HG03457 (cell line): ENCODE data around the gene ZNF74.

Source experiments
- ATAC-seq: cut with Tn5 transposase; IDR thresholded peaks from one replicate; pipeline ENCODE4 v1.9.1; 2021; ENCODE audit warnings: moderate number of reproducible peaks; ENCODE audit not compliant: unreplicated experiment

Gene ZNF74

GRCh38 chr22:20430720-20431510, 37.0 kb downstream of the ZNF74 start:
- no peak for ATAC-seq

DNA sequence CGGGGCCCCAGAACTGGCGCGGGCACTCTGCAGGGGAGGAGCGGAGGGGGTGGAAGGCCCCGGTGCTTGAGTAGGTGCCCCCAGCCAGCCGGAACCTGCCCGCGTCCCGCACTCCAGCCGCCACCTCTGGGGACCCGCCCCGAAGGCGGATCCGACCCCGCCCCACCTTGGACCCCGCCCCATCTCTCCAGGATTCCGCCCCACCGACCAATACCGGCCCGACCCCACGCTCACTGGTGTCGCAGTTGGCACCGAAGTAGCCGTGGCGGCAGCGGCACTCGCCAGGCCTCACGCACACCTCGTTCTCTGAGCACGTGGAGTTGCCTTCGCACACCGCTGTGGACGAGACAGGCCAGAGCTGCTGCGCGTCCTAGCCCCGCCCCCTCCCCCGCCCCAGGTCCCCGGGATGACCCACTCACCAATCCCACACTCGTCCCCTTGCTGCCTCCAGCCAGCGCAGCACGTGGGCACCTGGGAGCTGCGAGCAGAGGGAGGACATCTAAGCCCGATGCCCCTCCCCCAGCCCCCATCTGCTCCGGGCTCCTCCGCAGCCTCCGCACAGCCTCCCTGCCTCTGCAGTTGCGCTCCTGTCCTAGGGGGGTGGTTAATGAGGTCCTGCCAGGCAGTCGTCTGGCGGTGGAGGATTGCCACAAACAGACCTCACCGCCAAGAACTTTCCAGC, 37.7 kb downstream of the ZNF74 start:
- no peak for ATAC-seq

- no peak for ATAC-seq
Observed at GRCh38 chr22:20432244-20432686, 38.3 kb downstream of the ZNF74 start.

DNA sequence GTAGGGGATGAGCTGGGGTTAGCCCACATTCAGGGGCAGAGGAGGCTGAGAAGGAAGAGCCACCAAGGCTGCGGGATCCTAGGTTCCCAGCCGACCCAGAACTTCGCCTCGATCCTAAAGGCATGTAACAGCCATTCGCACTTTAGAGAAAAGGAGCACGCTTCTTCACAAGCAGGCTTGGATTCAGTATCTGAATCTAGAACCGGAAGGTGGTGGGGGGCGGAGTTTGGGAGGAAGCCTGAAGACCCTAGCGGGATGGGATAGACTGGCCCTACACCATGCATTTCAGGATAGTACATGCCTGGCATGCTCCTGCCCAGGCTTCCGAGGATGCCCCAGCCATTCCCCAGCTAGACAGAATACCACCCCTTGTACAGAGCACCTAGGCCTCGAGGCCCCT, 39.2 kb downstream of the ZNF74 start:
- no peak for ATAC-seq

DNA sequence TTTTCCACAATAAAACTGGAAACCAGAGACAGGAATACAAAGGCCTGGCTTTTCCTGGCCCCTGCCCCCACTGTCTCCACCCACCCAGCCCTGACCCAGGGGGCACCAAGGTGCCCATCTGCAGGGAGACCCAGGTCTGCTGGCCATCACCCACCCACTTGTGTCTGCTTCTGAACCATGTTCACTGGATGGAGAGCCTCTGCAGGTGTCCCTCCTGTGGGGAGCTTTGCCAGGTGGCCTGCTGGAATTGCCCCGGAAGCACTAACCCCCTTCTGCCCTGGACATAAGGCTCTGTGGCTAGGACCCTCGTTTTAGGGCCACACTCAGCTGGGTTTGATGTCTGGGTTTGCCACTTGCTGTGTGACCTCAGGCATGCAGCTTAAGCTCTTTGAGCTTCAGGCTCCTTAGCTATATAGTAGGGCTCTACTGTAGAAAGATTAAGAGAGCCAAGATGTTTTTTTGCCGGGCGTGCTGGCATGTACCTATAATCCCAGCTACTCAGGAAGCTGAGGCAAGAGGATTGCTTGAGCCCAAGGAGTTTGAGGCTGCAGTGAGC, 39.8 kb downstream of the ZNF74 start:
- no peak for ATAC-seq

- no peak for ATAC-seq
Observed at GRCh38 chr22:20434264-20434751, 40.4 kb downstream of the ZNF74 start.

GRCh38 chr22:20434773-20435172, 40.8 kb downstream of the ZNF74 start:
- ATAC-seq = no peak

GRCh38 chr22:20435436-20436306, 41.7 kb downstream of the ZNF74 start:
- no peak for ATAC-seq

DNA sequence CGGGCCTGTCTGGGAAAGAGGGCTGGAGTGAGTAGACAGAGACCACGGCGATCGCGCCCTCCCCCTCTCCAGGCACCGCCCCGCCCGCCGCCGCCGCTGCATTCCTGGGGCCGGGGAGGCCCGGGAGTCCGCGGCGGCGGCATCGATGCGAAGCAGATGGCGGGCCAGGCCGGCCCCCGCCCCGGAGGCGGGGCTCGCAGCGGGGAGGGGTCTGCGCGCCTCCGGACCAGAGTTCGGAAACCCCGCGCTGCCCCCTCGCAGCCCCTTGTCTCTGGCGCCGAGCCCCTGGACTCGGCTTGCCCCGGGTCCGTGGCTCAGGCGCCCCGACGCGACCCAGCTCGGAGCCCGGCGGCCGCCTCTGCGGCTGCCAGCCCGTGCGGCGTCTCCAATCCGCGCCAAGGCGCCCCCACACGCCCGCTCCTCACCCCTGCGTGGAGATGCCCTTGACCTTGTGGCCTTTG, 42.4 kb downstream of the ZNF74 start:
- ATAC-seq = no peak

DNA sequence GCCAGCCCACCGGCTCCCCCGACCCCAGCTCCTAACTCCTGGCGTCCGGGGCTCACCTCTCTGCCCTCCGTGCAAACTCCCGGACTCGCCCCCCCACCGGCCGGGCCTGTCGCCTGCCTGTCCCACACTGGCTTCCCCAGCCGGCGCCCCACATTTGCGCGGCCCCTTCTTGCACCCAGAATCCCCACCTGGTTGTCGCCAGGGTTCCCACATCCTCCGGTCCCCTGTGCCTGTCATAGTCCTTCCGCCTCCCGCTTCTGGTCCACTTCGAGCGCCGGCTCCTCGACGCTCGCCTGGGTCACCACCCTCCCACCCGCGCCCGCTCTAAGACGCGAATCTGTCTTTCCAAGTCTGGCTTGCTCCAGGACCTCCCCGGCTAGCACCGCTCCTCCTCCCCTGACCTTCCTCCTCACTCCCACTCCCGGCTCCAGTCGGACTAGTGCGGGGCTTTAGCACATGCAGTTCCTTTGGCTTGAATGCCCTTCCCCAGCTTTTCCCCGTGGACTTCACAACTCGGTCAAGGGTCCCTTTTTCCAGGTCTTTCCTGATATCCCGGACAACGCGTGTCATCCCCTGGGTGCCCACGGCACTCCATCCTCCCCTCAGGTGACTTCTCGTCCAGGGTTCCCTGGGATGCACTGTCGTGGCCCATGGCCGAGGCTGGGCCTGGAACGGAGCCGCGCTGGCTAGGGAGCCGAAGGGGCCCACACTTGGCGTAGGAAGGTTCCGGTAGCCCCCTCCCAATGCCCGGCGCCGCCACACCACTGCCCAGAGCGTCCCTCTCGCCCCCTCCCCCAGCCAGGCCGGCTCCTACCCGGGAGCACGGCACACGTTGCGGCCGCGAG, 43.0 kb downstream of the ZNF74 start:
- ATAC-seq = no peak

GRCh38 chr22:20437613-20438426, 43.9 kb downstream of the ZNF74 start, which contains the start of gene SCARF2:
Gene SCARF2, minus strand, starts transcription at chr22:20437825. Its CDS starts 71 bp downstream, at chr22:20437754.
- no peak for ATAC-seq

DNA sequence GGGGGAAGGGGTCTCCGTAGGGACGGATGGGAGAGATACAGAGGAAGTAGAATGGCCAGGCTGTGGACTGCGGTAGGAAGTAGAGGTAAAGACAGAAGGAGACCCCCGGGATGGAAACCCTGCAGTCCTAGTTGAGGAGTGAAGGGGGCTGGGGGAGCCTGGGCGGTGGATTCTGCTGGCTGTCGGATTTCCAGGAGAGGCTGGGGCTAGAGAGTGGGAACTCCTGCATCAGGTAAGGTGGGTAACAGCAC, 44.4 kb downstream of the ZNF74 start:
- ATAC-seq = no peak

DNA sequence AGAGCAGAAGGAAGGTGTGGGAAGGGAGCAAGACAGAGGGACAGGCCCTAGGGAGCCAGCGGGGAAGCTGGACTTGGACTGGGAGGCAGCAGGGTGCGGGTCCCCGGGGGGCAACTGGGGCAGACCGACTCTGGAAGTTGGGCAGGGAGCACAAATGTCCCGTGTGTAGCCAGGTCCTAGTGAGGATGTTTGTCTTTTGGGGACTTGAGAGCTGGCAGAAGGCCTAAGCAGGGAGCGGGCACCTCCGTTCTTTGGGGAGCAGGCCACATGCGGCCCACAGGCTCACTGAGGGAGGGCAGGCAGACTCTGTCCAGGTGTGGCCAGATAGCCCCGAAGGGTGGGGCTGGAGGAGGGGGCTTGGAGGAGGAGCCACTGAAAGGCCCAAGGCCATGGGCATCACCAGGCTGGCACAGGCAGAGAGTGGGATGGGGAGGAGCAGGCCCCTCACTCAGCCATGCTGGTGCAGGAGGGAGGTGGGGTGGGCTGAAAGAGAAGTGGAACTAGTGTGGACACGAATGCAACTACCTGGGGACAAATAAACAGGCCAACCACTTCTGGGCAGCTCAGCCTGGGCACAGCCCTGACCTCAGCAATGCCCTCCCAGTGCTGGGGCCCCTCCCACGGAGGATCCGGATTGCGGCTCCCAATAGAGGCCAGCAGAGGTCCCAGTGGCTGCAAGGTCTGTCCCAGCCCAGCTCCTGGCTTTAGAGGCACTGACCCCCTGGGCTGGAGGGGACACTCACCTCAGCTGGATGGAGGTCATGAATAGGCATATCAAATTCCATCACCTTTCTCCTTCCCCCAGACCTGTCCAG, 44.9 kb downstream of the ZNF74 start:
- no peak for ATAC-seq

DNA sequence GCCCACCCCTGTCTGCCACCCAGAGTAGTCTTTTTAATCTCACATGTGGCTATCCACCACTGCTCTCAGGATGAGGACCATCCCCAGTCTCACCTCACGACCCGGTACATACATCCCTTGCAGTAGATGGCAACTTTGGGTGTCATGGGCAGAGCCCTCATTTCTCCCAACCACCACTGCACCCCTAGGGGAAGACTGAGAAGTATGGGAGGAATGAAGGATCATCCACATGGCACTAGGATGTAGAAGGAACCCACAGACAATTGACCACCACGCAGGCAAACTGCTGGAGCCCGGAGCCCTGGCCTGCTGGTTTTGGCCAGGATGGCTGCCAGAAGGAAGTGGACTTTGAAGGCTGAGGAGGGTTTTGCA, 45.6 kb downstream of the ZNF74 start:
- no peak for ATAC-seq

DNA sequence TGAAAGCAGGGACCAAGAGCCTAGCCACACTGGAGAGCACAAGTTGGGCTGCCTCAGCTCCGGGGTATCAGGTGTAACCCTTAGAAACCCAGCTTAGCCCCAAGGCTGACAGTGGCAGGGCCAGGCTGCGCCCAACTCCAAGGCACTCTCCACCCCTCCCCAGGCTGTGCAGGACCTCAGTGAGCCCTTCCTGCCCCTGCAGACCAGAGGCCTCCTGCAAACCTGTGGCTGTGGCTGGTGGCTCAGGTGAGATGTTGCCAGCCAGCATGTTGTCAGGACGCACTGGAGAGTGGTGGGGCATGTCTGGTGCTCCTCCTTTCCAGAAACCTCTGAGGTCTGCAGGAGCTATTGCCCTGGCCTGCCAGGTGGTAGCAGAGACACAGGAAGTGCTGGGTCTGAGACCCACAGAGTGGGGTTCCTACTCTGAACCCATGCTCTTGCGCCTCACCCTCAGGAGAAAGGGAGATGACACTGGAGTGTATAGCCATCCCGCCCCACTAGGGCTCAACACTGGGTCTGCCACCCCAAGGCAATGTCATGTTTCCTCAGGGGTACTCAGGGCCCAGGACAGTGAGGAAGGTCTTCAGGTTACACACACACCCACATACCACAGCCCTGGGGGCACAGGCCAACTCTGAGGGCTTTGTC, 46.1 kb downstream of the ZNF74 start:
- ATAC-seq = no peak

- ATAC-seq = no peak
Observed at GRCh38 chr22:20440637-20441591, 47.0 kb downstream of the ZNF74 start.
